Measurements from ENCODE around the gene PHF20.

The PHF20 gene

GRCh38 chr20:35917077-35917476 lies 145.3 kb downstream of the PHF20 start:
- H3K4me3 ChIP-seq (ENCODE audit: control insufficient read depth, low read depth, low read length), result no peak overlapping the region
- no peak for TF ChIP-seq CTCF (IDR thresholded peaks at IDR 0.05; ENCODE audit: control insufficient read depth, insufficient read depth, low read depth, low read length, missing control alignments)
- no peak for DNase-seq (ENCODE audit: low read depth)

- no peak overlapping the region for H3K4me3 ChIP-seq (ENCODE audit: control insufficient read depth, low read depth, low read length)
- no peak for TF ChIP-seq CTCF (IDR thresholded peaks at IDR 0.05; ENCODE audit: control insufficient read depth, insufficient read depth, low read depth, low read length, missing control alignments)
- no peak for DNase-seq (ENCODE audit: low read depth)
Observed at GRCh38 chr20:35918021-35918420, 146.2 kb downstream of the PHF20 start.

GRCh38 chr20:35920523-35920922 lies 148.7 kb downstream of the PHF20 start:
- TF ChIP-seq CTCF (IDR thresholded peaks at IDR 0.05; ENCODE audit: control insufficient read depth, insufficient read depth, low read depth, low read length, missing control alignments), result no peak
- no peak overlapping the region for H3K4me3 ChIP-seq (ENCODE audit: control insufficient read depth, low read depth, low read length)
- no peak for DNase-seq (ENCODE audit: low read depth)

GRCh38 chr20:35929301-35929700 lies 157.5 kb downstream of the PHF20 start:
- no peak overlapping the region for H3K4me3 ChIP-seq (ENCODE audit: control insufficient read depth, low read depth, low read length)
- DNase-seq (ENCODE audit: low read depth), result no peak
- no peak for TF ChIP-seq CTCF (IDR thresholded peaks at IDR 0.05; ENCODE audit: control insufficient read depth, insufficient read depth, low read depth, low read length, missing control alignments)

GRCh38 chr20:35934050-35934449 lies 162.2 kb downstream of the PHF20 start:
- DNase-seq (ENCODE audit: low read depth), result no peak
- H3K4me3 ChIP-seq (ENCODE audit: control insufficient read depth, low read depth, low read length), result no peak overlapping the region
- TF ChIP-seq CTCF (IDR thresholded peaks at IDR 0.05; ENCODE audit: control insufficient read depth, insufficient read depth, low read depth, low read length, missing control alignments), result no peak

- DNase-seq (ENCODE audit: low read depth), result no peak
- H3K4me3 ChIP-seq (ENCODE audit: control insufficient read depth, low read depth, low read length), result no peak overlapping the region
- TF ChIP-seq CTCF (IDR thresholded peaks at IDR 0.05; ENCODE audit: control insufficient read depth, insufficient read depth, low read depth, low read length, missing control alignments), result no peak
Observed at GRCh38 chr20:35939264-35939663, 167.4 kb downstream of the PHF20 start.

- TF ChIP-seq CTCF (IDR thresholded peaks at IDR 0.05; ENCODE audit: control insufficient read depth, insufficient read depth, low read depth, low read length, missing control alignments), result no peak
- no peak for DNase-seq (ENCODE audit: low read depth)
- H3K4me3 ChIP-seq (ENCODE audit: control insufficient read depth, low read depth, low read length), result no peak overlapping the region
Observed at GRCh38 chr20:35941620-35942019, 169.8 kb downstream of the PHF20 start.
